ENCODE data around the gene CD7.

CD7 gene

DNA sequence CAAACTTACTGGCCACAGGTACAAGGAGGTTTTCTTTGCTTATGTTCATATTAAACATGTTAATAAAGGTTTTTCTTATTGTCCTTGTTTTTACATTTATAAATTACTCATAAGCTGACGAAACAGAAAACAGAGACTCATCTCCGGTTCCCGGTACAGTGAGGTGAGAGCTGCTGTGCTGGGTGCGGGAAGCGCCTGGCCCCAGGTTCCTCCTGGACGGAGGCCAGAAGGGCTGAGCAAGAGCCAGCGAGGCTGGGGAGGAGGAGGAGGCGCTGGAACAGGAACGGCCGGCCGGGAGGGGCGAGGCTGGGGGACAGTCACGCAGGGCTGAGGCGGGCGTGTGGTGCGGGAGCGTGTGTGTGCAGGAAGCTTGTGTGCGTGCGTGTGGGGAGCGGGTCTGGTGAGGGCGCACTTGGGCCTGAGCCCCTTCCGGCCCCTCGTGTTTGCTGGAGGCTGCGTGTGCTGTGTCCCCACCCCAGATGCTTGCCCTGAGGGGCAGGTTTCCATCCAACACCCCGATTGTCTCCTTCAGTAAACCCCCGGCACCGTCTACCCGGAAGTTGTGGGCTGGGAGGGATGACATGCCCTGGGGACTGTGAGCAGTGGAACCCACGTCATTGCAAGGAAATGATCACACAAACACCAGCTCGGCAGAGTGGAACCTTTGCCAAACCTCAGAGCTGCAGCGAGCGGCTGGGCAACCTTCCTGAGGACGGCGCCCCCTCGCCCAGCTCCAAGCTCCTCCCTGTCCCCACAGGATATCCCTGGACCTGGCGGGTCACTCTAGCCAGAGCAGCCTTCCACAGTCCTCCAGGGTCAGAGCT is 19.5 kb downstream of the CD7 start:
- DNase-seq, result peak; percentile 88

DNA sequence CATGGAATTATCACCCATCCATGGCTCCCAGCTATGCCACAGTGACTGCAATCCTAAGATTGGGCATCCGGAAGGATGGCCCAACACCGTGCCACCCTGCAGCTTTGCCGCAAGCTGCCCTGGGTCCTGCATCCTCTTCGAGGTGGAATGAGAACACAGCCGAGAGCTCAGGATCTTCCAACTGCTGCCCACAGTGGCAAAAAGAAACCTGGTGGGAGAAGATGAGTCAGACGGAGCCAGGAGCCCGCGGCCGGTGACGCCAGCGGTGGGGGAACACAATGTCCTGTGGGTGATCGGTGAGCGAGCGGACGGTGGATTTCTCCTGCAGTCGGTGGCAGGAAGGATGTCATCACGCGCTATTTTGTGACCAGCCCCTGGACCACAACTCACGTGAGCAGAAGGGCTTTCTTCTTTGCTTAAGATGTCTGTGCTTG is 20.1 kb downstream of the CD7 start:
- DNase-seq, result peak; percentile 61

DNA sequence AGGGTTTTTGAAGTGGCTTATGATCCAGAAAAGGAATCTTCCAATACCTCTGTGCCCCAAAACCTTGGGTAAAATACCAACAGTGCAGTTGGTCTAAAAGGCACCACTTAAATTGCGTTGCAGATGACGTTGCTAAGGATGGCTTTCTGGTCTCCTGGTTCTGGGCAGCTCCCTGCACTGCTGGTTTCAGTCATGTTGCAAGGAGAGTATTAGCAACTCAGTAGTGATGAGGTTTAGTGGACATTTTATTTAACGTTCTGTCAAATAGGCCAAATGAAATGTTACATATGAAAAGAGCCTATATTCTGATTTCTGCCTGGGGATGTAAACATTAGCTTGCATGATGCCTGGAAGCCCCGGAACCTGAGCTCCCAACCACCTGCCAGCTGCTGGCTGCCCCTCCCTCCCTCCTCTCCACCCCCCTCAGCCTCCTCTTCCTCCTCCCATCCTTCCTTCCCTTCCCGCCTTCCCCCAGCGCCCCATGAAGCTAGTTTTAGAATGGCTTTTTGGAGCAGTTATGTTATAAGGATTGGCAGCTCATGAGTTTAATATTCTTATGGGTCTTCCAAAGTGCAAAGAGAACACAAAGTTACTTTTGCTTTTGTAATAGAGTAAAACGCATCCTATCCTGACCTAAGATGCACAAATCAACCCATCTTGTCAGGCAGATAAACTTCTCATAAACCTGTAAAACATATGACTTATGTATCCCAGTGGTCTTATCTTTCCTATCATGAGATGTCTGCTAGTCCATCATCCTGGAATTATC is 20.7 kb downstream of the CD7 start:
- DNase-seq, result no peak

GRCh38 chr17:82295472-82295814 is 22.0 kb downstream of the CD7 start:
- DNase-seq, result no peak

DNA sequence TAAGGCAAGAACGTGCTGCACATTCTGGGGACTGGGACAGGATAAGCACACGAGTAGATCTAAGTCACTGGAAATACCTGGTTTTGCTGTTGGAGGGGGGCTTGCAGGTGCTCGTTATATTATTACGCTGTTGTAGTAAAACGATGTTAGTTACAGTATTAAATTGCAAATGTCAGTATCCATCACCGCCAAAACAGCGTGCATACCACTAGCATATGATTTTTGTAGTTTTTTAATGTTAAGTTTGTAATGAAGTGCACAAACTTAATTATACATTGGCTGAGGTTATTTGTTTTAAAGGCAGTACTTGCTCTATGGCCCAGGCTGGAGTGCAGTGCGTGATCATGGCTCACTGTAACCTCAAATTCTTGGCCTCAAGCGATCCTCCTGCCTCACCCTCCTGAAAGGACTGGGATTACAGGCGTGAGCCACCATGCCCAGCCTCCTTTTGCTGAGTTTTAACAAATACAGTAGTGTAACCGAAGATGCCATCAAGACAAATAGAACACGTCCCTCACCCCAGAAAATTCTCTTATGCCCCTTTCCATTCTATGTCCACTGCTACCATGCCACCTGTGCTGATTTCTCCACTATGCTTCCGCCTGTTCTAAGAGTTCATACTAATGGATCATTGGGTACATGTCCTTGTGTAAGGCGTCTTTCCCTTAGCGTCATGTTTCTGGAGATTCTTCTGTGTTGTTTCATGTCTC is 23.2 kb downstream of the CD7 start:
- no peak for DNase-seq

- peak; percentile 84 for DNase-seq
These were observed 24.9 kb downstream of the CD7 start for GRCh38 chr17:82292251-82293154.

GRCh38 chr17:82291582-82292250 is 25.7 kb downstream of the CD7 start:
- DNase-seq, result no peak

- DNase-seq, result no peak
These were observed 29.3 kb downstream of the CD7 start for GRCh38 chr17:82287868-82288801.

DNA sequence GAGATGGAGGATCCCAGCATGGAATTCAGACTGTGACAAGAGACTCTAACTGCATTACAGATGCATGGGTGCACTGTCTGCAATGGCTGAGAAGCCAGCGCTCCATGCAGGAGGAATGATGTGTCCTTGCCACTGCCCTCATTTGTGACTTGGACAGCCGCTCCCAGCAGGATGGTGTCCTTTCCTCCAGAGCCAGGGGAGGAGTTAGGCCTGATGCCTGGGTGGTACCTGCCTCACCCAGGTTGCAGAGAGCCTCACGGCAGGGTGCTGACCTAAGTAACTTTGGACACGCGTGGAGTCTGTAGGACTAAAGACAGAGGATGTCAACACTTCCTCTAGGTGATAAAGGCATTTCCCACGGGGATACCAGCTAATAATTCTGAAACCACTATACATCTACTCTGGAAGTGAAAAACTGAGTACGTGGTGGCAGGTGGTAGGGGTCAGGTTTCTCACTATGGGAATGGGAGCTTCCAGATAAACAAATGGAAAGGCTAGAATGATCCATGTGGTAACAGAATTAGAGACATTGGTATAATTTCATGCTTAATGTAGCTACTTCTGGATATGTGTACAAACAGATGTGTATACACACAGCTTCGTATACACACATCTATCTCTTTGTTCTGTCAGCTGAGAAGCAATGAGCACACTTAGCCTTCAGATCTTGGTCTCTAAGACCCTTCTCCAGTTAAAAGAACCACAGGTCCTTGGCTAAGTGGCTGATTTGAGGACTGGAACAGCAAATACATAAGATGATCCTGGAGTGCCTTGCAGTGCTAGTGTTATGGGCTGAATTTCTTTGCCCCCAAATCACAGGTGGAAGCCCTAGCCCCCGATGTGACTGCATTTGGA is 30.2 kb downstream of the CD7 start:
- DNase-seq, result no peak

GRCh38 chr17:82285141-82285540 is 32.3 kb downstream of the CD7 start:
- no peak for DNase-seq

GRCh38 chr17:82283208-82283749 is 34.1 kb downstream of the CD7 start:
- DNase-seq, result no peak

- no peak for DNase-seq
These were observed 34.9 kb downstream of the CD7 start for GRCh38 chr17:82282239-82283207.

- DNase-seq, result no peak
These were observed 35.7 kb downstream of the CD7 start for GRCh38 chr17:82281502-82282238.

DNA sequence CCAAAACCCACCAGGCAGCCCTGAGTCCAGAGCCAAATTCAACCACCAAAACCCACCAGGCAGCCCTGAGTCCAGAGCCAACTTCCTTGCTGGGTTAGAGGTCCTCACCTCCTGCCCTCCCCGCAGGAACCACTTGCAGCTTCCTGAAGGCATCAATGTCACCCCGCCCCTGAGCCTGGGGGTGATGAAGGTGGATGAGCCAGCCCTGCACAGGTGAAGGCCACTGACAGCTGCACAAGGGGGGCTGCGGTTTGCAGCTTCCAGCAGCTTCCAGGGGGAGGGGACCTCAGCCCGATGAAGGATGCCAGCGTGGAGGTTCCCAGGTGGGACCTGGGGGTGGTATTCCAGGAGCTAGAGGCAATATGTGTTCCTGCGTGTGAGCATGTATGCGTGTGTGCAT is 36.3 kb downstream of the CD7 start:
- DNase-seq, result no peak

DNA sequence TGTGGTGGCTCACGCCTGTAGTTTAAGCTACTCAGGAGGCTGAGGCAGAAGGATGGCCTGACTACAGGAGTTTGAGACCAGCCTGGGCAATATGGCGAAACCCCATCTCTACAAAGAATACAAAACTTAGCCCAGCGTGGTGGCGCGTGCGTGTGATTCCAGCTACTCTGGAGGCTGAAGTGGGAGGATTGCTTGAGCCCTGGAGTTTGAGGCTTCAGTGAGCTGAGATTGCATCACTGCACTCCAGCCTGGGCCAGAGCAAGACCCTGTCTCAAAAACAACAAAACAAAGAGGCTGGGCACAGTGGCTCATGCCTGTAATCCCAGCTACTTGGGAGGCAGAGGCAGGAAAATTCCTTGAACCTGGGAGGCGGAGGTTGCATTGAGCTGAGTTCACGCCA is 36.9 kb downstream of the CD7 start:
- no peak for DNase-seq

GRCh38 chr17:82278786-82279391 is 38.5 kb downstream of the CD7 start:
- no peak for DNase-seq

GRCh38 chr17:82278308-82278707 is 39.1 kb downstream of the CD7 start:
- DNase-seq, result no peak
